Right ventricle myocardium inferior (tissue), 1 donor: ENCODE data around the gene ZNF438. TPM values are rescaled to one million over a fixed set of nuclear protein-coding genes. Genes with fewer than 3 reads are reported as not detected.

Experiments used
- ATAC-seq: fragments of 200-7000 bp; cut with Tn5 transposase; one replicate; pipeline ENCODE4 v1.9.1; 2020; ENCODE audit warnings: mild to moderate bottlenecking, moderate library complexity
- DNase-seq: peaks from one replicate; pipeline ENCODE4 v3.0.0; 2021; ENCODE audit errors: missing footprints
- intact Hi-C: fragments of 100-400 bp; cut with DNase I; formaldehyde crosslinking; loops from one replicate; pipeline ENCODE4 v1.11.0; 2022
- total RNA-seq: library from RNA; stranded (reverse); fragmentation: NEBNext Ultra II Directional; extraction: Animal tissue kit (Norgen Biotek cat#: 25700); gene quantifications from one replicate; pipeline ENCODE4 v1.2.1, GENCODE V29; 2021
- donor health status: DM: no; HTN: yes; CAD: no; lungs with severe emphysema.

ZNF438 gene
- total RNA-seq, 1 donor from 2014 or later, result 12.8 TPM

DNA sequence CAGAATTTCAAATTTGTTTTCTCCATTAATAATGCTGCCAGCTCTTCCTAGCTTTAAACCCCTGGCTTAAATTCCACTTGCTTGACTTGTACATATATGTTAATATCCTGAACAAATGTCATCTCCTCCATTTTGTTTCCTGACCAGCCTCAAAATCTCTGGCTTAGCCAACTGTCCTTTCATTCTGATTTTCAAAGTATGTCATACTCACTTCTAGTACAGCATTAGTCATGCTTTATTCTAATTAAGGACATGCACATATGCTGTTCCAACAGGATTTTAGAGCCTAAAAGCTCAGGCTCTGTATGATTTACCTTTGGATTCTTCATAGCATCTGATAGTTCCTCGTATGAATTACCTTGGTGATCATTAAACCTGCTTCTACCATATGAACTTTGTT lies 158.3 kb downstream of the ZNF438 start:
- intact Hi-C loops, result no loop called here
- no peak for ATAC-seq
- DNase-seq, result no peak

GRCh38 chr10:30870896-30871295 lies 160.8 kb downstream of the ZNF438 start:
- intact Hi-C loops, result no loop called here
- DNase-seq, result no peak
- no peak for ATAC-seq

DNA sequence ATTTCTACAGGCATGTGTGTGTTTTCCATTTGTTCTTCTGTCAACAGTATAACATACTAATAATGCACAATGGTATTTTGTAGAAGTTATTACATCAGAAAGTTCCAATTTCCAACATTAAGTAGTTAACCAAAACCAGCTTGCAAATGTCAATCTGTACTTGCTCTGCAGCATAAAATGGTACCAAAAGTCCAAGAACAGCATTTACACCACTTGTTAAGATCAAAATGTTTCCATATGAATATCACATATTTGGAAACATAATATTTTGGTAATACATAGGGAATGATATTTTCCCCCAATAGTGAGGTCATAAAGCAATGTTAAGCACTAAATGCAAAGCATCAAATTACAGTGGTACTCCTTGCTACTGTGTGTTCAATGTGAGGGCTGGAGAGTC lies 162.1 kb downstream of the ZNF438 start:
- ATAC-seq (no peak), DNase-seq (no peak)
- intact Hi-C loops, result no loop called here

- intact Hi-C loops, result no loop called here
- no peak for ATAC-seq
- DNase-seq, result no peak
Observed at GRCh38 chr10:30868611-30869010, 163.1 kb downstream of the ZNF438 start.

DNA sequence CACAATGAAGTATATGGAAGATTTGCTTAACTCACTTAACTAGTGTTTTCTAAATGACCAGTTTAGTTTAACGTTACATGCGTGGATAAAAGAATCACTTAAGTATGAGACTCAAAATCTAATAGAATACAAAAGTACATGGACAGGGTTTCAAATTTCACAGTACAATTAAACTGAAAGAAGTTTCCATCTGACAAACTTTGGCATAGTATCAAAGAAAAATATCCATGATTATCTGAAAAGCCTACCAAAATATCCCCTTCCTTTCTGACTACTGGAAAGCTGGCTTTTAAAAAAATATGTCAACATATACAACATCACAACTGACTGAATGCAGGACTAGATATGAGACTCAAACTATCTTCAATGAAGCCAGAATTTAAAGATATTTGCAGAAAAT lies 164.8 kb downstream of the ZNF438 start:
- no peak for DNase-seq
- no peak for ATAC-seq
- intact Hi-C loops, result no loop called here

GRCh38 chr10:30865141-30865926 lies 166.3 kb downstream of the ZNF438 start:
- intact Hi-C loops, result no loop called here
- DNase-seq, result no peak
- ATAC-seq, result no peak

DNA sequence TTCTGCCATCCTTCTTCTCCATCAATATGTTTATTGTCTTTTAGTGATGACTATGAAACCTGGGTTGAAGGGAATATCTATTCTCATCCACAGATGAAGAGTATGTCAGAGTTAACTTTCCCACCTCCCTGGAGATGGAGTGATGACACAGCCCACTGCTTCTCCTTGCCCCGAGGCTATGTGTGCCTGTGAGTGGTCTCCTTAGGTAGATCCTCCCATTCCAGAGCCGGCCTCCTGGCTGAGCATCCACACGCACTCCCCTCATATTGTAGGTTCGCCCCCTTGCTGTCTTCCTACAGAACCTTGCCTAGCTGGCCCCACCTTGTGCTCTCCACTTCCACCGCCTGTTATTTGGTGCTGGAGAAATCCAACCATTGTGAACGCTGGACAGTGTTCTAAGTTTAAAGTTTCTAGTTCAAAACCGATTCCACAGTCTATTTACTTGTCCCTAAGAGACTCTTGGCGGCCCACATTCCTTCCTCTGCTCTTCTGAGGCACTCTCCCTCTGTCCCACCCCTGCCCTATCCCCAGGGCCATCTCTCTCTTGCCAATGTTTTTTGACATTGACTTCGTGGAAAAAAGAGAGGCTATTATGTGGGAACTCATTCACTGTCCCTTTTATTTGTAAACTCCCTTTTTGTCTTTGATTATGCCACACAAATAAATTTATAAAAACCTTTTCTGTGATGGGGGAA lies 168.0 kb downstream of the ZNF438 start:
- ATAC-seq (peak; percentile 49), DNase-seq (no peak)
- intact Hi-C loops, result no loop called here

DNA sequence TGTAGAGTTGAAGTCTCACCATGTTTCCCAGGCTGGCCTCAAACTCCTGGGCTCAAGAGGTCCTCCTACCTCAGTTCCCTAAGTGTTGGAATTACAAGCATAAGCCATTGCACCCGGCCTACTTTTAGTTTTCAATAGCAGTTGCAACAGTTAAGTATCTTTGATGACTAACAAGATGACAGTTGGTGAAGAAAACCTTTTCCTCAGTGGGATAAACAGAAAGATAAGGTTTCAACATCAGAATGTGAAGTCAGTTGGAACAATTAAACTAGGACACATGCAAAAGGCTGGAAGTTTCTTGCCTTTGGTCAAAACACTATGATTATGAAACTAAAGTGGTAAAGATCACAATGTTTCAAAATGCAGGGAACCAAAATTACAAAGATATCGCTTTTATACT lies 169.2 kb downstream of the ZNF438 start:
- DNase-seq (no peak), ATAC-seq (peak; percentile 34)
- intact Hi-C loops, result no loop called here

DNA sequence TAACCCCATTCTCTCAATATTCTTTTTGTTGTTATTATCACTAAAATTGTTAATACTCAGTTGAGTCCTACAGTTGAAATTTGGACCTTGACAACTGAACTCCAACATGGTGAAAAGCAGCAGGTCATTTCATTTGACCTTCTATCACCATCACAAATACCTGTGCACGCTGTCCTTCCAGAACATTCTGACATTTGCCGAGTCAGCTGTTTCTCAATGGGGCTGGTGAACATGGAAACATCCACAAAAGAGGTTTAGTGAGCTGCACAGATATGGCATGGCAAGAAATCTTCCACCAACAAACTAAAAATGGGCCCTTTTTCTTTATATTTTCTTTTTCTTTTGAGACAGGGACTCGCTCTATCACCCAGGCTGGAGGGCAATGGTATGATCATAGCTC lies 169.7 kb downstream of the ZNF438 start:
- no peak for DNase-seq
- ATAC-seq, result no peak
- intact Hi-C loops, result no loop called here

DNA sequence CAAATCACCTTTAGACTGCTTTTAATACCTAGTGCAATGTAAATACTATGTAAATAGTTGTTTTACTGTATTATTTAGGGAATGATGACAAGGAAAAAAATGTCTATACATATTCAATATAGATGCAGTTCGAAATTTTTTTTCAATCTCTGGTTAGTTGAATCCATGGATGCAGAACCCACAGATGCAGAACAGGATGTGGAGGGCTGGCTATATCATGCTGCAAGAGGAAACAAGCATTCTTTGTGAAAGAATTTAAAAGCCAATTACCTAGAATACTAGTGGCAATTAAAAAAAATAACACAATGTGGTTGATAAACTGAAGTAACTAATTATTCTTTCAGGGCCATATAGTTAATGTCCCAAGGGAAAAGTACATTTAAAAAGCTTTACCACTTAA lies 170.4 kb downstream of the ZNF438 start:
- ATAC-seq (no peak), DNase-seq (no peak)
- intact Hi-C loops, result no loop called here

DNA sequence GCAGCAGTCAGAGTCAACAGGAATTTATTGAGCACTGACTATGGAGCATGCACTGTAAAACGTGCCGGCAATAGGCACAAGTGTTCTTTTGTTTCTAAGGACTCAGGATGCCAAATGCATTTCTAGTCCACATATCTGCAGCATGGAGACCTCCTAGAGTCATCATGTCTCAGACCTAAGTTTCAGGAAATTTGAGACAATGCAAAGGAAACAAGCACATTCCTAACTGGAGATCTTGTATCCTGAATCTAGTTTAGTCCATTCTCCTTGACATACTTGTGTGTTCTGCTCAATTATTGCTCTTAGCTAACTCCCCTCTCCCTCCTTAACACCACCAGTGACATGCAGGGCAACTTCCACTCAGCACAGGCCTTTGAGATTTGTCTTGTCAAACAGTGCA lies 173.2 kb downstream of the ZNF438 start:
- intact Hi-C loops, result loop anchor here (2.0 to 5.0 kb wide), 2 partner anchors 74 to 744 kb away; no protein-coding TSS in a partner anchor
- peak; percentile 1 for ATAC-seq
- no peak for DNase-seq

- peak; percentile 96 for ATAC-seq
- intact Hi-C loops, result loop anchor here (2.0 to 5.0 kb wide), 3 partner anchors 73 to 744 kb away; partner anchors contain the start of gene ZNF438
- peak; percentile 84 for DNase-seq
Observed at GRCh38 chr10:30857803-30858202, 173.9 kb downstream of the ZNF438 start.

DNA sequence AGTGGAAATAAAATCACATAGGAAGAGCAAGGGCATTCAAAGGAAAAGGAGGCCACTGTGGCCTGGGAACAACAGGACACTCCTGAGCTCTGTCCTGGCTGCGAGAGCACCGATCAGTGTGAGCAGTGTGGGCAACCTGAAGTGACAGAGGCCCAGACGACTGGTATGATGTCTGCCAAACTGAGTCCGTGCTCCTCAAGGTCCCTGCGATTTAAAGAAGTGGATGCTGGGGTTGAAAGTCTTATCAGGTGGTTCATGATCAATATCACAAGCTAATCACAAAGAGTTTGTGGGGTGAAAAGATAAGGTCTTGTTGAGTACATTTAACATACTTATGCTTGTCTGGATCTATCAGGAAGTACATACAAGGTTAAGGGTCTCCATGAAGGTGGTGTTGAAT lies 176.5 kb downstream of the ZNF438 start:
- ATAC-seq (no peak), DNase-seq (no peak)
- intact Hi-C loops, result loop anchor here (5.0 kb wide), 1 partner anchor 747 kb away; no protein-coding TSS in a partner anchor

- intact Hi-C loops, result loop anchor here (5.0 kb wide), 1 partner anchor 748 kb away; no protein-coding TSS in a partner anchor
- no peak for ATAC-seq
- DNase-seq, result no peak
Observed at GRCh38 chr10:30854656-30855055, 177.0 kb downstream of the ZNF438 start.

DNA sequence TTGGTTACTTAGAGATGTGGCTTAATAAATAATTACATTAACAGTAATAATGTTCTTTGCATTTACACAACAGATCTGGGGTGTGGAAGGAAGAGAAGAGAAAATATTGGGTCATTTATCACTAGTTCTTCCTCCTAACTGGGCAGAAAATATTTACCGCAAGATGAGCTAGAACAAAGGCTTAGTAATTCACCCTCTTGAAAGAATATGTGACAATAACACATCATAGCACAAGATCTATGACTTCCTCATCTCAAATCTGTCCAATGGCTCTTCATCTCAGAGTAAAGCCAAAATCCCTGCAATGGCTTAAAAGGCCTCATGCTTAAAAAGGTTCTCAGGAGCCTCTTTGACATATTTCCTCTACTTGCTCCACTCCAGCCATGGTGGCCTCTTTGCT lies 178.6 kb downstream of the ZNF438 start:
- ATAC-seq, result no peak
- no peak for DNase-seq
- intact Hi-C loops, result no loop called here

DNA sequence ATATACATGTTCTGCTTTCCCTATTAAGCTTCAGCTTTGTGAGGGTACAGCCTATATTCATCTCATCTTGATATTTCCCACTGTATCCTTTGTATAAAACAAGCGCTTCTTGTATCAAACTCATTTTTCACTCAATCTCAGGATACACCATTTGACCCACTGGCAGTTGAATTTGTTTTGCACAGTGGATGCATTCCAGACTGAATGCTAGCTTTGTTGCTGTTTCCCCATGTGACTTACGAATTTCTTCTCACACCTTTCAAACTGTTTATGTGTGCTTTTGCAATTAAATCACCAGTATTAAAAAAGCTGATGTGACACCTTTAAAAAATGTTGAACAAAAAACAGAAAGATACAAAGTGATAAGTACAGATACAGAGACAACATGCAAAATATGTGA lies 180.9 kb downstream of the ZNF438 start:
- no peak for ATAC-seq
- no peak for DNase-seq
- intact Hi-C loops, result no loop called here

- intact Hi-C loops, result no loop called here
- ATAC-seq, result no peak
- DNase-seq, result no peak
Observed at GRCh38 chr10:30849231-30850035, 182.2 kb downstream of the ZNF438 start.

DNA sequence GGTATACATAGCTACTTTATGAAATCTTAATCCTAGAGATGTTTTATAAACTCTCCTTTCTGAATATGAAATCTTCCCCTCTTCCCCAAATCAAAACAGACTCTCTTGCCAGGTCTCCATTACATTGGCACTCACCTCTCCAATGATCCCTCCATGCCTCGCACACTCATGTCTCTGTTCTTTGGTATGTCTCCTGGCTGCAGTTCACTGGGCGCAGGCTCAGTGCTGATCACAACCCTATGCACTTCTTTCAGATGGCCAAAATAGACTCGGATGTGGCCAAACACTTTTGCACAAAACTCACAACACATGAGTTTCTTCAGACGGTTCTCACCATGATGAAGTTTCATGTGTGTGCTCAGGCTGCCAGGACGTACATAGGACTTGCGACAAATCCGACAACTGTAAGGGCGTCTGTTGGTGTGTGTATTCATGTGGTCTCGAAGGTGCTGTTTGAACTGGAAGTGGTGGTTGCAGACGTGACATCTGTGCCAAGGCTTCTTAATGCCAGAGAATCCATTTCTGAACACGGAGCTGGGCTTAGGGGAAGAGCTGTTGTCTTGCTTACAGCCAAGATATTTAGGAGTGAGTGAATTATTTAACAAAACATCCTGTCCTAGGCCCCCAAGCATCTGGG lies 183.2 kb downstream of the ZNF438 start:
- DNase-seq (no peak), ATAC-seq (no peak)
- intact Hi-C loops, result no loop called here

DNA sequence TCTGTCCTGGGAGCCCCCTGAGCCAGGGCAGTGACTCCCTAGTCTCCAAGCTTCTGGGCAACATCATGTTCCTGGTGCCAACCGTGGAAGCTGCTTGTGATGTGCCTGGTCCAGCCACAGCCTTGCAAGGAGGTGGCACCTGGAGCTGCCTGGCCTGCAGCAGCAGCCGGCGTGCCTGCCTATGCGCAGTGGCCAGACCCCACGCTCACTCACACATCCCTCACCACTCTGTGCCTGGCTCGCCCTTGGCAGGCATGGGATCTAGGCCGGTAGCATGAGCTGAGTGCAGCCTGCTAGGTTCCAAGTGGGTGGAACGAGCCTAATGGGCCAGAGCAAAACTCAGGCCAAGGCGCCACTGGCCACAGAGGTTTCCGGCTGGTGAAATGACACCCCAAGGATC lies 184.0 kb downstream of the ZNF438 start:
- intact Hi-C loops, result no loop called here
- ATAC-seq (no peak), DNase-seq (no peak)
